HG03457 (cell line): ENCODE results near the gene CDKL4.
"Not testable (repeated sequence)": the region's sequence is repeated elsewhere in the genome, so short reads cannot be mapped to it uniquely, and the experiment has no call there.

Source experiments
- ATAC-seq: cut with Tn5 transposase; IDR thresholded peaks from one replicate; pipeline ENCODE4 v1.9.1; 2021; ENCODE audit warnings: moderate number of reproducible peaks; ENCODE audit not compliant: unreplicated experiment

Gene CDKL4

DNA sequence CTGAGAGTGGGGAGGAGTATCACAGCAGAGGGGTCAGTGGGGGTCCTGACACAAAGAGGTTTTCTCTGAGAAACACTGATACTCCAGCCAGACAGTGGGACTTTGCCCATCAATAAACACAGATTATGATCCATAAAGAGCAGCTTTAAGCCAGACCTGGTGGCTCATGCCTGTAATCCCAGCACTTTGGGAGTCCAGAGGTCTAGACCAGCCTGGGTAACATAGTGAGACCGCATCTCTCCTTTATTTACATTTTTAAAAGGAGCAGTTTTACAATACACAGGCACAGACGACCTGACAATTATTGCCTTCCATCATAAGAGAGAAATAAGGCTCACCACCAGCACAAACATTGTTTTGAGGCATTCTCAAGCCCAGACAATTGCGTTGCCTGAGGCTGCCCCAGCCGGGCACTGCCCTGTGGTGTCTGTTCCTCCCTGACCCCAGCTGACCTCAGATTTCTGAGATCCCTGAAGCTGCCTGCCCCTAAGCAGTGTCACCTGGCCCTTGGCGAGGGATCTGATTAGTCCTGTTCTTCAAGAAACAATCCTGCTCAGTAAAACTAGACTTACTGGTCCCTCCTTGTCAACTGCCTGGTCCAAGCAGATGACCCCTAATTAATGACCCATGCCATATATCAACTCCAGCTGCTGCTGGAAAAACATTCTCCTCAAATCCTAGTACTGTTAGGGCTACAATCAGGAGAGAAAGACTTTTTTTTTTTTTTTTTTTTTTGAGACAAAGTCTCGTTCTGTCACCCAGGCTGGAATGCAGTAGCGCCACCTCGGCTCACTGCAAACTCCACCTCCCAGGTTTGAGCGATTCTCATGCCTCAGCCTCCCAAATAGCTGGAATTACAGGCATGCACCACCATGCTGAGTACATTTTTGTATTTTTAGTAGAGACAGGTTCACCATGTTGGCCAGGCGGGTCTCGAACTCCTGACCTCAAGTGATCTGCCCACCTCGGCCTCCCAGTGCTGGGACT, 63.5 kb downstream of the CDKL4 start:
- ATAC-seq: no peak

DNA sequence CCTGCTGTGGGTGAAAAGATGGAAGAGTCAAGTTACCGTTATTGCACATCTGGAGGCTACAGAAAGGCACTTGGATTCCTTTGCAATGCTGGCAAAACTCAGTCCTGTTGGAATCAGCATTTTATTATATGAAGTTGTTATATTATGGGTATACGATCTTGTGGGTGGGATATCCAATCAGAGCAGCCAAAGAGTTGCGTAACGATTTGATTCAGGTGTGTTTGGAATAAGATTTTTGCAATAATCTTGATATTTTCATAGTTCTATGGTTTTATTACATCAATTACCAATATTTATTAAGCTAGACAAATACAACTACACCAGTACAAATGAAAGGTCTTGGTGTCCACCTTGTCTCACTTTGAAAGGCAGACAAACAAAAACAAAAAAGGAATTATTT, 65.0 kb downstream of the CDKL4 start:
- ATAC-seq: no peak

- ATAC-seq: no peak
Measured at GRCh38 chr2:39176997-39177396, 66.8 kb downstream of the CDKL4 start.

DNA sequence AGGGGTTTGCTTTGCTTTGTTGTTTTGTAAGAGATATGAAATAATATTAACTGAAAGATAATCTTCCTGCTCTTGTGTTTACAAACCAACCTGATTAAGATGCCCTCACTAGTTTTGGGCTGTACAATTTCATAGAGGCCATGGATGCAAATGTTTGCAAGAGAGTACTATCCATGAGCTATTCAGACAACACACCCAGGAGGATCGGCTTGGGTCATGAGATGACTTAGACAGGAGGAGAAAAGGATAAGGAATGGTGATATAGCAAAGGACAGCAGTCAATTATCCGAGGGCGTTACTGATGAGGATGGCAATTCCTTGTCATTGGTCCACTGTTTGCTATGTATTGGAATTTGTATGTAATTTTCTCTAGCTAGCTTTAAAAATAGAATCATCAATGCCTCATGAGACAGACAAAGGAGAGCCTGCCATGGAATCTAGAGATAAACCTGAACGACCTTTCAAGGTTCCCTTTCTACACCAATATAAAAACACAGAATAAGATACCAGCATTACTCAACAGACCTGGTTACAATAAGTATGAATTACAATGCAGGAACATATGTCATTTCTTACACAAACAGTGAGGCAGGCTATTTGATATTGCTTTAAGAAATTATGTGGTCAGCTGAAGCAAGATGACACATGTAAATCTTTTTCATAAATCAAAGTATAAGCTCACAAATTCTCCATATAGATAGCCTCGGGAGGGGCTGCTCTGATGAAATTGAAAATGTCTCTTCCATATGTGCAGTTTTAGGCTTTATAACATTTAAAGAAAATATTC, 68.6 kb downstream of the CDKL4 start:
- ATAC-seq: no peak

DNA sequence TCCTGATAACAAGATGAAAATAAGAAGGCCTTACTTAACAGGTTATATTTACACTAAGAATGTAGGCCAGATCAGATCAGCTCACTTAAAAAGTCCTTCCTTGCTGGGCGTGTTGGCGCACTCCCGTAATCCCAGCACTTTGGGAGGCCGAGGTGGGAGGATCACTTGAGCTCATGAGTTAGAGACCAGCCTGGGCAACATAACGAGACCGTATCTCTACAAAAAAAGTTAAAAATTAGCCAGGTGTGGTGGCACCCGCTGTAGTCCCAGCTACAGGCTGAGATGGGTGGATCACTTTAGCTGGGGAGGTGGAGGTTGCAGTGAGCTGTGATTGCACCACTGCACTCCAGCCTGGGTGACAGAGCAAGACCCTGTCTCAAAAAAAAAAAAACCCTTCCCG, 69.7 kb downstream of the CDKL4 start:
- ATAC-seq: no peak

DNA sequence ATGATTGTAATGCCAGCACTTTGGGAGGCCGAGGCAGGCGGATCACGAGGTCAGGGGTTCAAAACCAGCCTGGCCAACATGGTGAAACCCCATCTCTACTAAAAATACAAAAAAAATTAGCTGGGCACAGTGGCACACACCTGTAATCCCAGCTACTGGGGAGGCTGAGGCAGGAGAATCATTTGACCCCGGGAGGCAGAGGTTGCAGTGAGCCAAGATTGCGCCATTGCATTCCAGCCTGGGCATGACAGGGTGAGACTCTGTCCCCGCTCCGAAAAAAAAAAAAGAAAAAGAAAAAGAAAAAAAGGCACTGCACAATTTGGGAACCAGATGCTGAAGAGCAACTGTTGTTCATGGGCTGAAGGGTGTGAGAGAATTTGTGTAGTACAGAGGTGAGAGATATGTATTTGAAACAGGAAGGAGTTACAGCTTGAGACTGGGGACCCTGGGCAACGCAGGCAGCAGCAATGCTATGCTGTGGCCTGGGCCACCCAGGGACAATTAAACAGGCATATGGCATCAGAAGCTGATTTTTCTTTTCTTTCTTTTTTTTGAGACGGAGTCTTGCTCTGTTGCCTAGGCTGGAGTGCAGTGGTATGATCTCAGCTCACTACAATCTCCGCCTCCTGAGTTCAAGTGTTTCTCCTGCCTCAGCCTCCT, 71.6 kb downstream of the CDKL4 start:
- not testable (repeated sequence) for ATAC-seq

DNA sequence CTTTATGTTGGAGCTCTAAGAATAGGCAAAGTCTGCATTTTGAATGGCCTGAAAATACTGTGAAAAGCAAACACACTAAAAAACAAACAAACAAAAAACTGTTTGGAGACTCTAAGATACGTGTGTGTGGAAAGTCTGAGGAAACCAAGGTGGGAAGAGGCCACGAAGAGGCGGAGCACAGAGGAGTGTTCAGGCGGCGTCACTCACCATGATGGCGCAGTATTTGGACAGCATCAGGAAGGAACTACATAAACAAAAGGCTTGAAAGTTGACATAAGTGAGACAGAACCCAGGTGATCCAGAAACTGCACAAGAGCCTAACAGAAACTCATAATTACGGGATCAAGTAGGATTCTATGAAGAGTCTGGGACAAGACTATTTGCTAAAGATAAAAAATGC, 72.1 kb downstream of the CDKL4 start:
- ATAC-seq: no peak

DNA sequence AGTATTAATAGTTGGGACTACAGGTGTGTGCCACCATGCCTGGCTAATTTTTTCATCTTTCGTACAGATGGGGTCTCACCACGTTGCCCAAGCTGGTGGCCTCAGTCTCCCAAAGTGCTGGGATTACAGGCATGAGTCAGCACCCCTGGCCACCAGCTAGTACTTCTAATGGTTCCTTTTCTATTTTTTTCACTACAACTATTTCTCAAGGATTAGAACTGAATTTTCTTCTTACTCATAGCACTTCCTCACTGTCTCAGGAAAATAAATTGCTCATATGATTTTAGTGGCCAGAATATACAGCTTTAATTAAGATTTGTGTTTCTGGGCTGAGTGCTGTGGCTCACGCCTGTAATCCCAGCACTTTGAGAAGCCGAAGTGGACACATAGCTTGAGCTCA, 79.7 kb downstream of the CDKL4 start:
- ATAC-seq: no peak

DNA sequence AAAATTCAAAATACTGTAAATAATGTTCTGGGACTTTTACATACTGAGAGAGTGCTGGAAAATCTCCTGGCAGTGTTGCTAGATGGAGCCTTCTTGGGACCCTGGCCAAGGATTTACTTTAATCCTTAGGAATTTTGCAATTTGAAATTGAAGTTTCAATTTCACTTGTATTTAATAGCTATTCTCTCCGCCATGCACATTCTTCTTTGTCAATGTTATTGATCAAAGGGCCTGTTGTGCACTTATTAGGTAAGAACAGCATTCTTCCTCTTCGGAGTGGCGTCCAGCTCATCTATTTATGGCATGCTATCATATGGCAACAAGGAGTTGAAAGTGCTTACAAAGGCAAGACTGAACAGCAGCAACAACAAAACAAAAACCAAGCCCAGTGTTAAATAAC, 82.8 kb downstream of the CDKL4 start:
- no peak for ATAC-seq

DNA sequence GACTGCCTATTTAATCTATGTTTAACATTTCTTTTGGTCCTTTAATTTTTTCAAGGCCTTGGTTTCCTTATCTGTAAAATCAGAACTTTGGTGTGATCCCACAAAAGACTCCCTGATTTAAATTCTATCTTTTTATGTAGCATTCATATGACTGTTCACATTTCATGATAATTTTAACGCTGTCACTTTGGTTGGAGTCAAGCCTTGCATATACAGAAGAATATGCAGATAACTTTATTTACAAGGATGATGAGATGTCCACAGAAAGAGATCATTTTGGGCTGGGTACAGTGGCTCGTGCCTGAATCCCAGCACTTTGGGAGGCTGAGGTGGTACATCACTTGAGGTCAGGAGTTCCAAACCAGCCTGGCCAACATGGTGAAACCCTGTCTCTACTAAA, 84.5 kb downstream of the CDKL4 start:
- no peak for ATAC-seq

- no peak for ATAC-seq
Measured at GRCh38 chr2:39158351-39158750, 85.4 kb downstream of the CDKL4 start.

GRCh38 chr2:39156846-39157245, 86.9 kb downstream of the CDKL4 start:
- ATAC-seq: no peak

GRCh38 chr2:39156107-39156506, 87.7 kb downstream of the CDKL4 start:
- no peak for ATAC-seq

DNA sequence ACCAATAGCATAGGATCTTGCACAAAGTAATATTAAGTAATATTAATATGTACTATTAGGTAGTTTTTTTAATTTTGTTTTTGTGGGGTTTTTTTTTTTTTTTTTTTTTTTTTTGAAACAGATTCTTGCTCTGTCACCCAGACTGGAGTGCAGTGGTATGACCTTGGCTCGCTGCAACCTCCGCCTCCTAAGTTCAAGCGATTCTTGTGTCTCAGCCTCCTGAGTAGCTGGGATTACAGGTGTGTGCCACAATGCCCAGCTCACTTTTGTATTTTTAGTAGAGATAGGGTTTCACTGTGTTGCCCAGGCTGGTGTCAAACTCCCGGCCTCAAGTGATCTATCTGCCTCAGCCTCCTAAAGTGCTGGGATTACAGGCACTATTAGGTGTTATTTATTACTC, 88.2 kb downstream of the CDKL4 start:
- ATAC-seq: not testable (repeated sequence)

DNA sequence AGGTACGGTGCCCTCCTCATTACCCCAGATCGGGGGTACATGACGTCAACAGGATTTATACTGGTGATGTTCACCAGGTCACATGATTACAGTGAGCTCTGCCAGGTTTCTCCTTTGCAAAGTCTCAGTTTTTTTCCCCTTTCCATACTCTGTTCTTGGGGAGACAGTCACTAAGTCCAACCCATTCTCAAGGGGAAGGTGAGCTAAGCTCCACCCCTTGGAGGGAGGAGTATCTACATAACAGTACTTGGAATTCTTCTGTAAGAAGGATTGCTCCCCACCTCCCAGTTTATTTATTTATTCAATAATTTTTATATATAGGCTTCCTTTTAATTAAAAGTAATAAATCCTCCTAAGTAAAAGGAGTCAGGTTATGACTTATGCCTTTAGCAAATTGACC, 88.8 kb downstream of the CDKL4 start:
- ATAC-seq: no peak

DNA sequence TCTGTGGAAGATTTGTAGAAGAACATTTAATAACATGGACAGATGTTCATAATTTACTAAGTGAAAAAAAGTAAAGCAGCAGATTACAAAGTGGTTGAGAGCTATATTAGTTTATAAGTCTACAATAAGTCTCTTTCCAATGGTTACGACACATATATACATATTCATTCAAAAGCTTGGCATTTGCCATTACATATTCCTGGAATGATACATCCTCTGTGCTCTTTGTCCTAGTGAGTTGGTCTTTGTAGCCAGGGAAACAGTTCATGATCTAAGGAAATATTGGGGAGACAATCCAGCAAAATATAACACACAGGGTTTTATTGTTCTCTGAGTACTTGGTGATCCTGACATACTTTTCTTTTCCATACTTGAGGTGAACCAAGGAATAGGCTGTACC, 90.5 kb downstream of the CDKL4 start:
- no peak for ATAC-seq

- ATAC-seq: no peak
Measured at GRCh38 chr2:39152504-39152903, 91.3 kb downstream of the CDKL4 start.

- ATAC-seq: no peak
Measured at GRCh38 chr2:39150890-39151497, 92.8 kb downstream of the CDKL4 start.

- ATAC-seq: no peak
Measured at GRCh38 chr2:39150102-39150562, 93.6 kb downstream of the CDKL4 start.

DNA sequence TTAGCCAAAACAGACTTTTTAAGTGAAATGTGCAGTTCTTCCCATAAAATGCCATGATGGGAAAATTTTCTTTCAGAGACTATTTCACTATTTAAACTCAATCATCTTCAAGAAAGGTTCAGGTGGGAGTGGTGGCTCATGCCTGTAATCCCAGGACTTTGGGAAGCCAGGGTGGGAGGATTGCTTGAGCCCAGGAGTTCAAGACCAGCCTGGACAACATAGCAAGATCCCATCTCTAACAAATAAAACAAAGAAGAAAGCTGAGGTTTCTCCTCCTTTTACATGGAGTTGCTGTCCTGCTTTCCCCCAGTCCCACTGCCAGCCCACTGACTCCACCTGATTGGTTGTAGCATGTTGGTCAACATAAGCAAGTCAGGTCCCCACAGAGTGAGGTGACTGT, 97.1 kb downstream of the CDKL4 start:
- ATAC-seq: no peak

DNA sequence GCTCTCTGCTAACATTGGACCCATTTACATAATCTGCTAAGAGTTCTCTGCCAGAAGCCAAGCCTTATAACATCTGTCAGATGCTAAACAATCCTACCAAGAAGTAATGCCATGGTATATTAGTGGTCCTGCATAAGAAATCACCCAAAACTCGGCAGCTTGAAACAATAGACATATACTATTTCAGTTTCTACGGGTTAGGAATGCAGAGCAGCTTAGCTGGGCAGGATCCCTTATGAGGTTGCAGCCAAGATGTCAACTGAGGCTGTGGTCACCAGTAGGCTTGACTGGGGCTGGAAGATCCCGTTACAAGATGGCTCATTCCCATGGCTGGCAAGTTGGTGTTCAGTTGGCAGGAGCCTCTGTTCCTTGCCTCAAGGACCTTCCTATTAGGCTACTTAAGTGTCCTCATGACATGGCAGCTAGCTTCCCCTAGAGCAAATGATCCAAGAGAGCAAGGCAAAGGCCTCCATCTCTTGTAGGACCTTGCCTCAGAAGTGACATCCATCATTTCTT, 97.8 kb downstream of the CDKL4 start:
- ATAC-seq: no peak
